Jurkat, Clone E6-1 (cell line): ENCODE data around the gene ZNF580.

Experiments used
- DNase-seq: peaks from one replicate; pipeline ENCODE4 v3.0.0-alpha.2; 2011; ENCODE audit warnings: low read depth, low spot score
- H3K4me3 ChIP-seq: 2 replicates; pipeline ENCODE4 v1.5.1; 2011; ENCODE audit warnings: mild to moderate bottlenecking, low read length, control low read depth, moderate library complexity

The ZNF580 gene

GRCh38 chr19:55683449-55684261, 42.9 kb downstream of the ZNF580 start:
- H3K4me3 ChIP-seq, result no peak overlapping the region
- DNase-seq, result no peak

GRCh38 chr19:55684946-55685681, 44.3 kb downstream of the ZNF580 start:
- H3K4me3 ChIP-seq, result no peak overlapping the region
- DNase-seq, result no peak

DNA sequence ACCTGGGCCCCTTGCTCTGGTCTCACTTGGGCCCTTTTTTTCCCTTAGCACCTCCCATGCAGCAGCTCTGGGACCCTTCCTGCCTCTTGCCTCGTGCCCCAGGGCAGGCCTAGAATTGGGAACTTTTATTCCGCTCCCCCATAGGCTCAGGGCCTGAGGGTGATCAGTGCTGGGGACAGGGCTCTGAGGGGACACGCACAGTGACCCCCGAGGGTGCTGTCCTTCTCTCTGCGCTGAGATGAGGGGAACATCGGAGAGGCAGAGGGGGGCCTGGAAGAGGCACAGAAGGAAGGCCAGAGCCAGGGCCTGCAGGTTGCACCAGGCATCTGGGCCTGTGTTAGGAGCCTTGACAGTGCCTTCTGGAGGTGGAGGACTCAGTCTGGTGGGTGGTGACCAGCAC, 45.0 kb downstream of the ZNF580 start:
- no peak for DNase-seq

DNA sequence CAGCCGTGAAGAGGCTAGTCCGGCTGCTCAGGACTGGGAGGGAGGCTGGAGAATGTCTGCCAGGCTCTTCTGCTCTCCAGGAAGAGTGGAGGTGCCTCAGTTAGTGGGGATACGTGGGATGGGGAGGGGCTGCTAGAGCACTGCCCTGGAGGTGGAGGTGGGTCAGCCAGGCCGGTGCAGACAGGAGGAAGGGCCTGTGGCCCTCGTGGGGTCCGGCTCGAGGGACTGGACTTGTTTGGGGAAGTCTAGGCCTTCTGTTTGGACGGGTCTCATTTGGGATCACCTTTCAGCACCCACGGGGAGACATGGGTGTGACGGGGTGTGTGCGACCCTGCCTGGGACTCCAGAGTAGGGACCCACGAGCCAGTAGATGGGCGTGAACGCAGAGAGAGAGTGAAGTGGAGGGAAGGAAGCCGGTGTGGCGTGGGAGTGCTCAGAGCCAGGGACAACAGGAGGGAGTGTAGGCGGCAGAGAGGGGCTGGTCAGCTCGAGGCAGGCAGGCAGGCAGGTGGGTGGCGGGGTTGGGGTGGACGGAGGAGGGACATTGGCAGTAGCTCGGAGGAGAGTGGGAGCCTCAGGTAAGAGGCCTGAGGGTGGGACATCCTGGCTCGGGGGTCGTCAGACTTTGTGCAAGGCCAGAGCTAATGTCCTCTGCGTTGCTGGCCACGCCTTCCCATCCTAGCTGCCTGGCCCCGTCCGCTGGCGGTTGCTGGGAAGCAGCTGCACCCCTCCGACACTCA, 45.7 kb downstream of the ZNF580 start:
- no peak for DNase-seq
- H3K4me3 ChIP-seq, result no peak overlapping the region

More for the DNA sequence above, 45.0 kb downstream of the ZNF580 start:
- no peak overlapping the region for H3K4me3 ChIP-seq

DNA sequence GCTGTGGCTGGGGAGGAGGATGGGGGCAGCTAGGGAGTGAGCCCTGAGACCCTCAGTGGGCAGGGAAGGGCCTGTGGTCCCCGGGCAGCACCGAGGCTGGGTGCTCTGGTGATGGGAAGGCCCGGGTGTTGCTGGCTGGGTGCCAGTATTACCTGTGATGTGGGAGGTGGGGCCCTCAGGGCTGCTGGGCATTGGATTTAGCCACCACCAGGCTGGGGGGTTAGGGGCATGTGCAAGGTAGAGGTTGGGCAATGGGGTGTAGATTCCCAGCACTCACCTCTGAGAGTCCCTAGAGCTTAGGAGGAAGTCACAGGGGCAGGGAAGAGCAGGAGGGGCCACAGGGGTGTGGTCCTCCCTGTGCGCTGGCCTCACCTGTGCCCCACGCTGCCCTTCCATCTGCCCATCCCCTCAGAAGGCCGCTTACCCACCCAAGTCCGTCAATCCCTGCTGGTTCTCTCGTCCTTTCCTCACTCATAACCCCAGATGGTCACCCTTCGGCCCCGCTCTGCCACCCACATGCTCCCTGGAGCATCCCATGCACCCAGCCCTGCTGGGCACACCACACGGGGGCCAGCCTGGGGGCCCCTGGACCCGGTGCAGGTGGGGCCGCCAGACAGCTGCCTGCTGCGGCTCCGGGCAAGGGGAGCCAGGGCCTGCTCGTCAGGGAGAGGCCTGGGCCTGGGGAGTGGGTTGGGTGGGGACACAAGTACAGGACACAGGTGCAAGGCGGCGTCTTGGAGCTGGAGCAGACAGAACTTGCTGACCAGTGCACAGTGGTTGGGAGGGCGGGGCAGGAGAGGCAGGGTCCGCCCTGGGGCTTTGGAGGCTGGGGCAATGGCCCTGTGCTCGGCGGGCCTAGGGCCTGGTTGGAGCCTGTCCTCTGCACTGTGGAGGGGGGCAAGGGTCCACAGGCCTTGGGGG, 46.7 kb downstream of the ZNF580 start:
- DNase-seq, result no peak
- no peak overlapping the region for H3K4me3 ChIP-seq

- DNase-seq, result no peak
- H3K4me3 ChIP-seq, result no peak overlapping the region
Measured at GRCh38 chr19:55688422-55689218, 47.8 kb downstream of the ZNF580 start.

DNA sequence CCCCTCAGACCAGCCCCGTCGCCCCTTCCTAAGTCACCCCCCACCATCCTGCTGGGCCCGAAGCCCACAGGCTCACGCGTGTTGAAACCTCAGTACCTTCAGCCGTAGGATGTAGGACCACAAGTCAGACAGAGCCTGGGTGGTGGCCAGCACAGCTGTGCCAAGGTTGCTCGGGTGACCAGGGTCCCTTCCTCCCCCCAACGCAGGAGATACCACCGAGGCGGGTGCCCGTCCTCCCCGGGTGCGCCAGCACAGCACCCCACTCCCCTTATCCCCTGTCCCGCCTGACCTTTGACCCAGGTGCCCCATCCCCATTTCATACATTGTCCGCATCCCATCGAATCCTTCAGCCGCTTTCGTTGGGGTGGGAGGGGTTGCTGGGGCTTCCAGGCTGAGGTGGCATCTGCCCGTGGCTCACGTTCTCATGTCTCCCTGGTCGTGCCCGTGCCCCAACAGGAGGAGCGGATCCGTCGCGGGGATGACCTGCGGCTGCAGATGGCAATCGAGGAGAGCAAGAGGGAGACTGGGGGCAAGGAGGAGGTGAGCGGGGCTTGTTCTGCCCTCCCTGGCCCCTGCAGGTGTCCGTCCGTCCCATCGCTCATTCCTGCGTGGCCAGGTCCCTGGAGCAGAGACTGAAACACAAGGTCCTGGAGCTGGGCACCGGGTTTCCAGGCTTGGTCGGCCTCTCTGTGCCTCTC, 48.8 kb downstream of the ZNF580 start:
- DNase-seq, result no peak

GRCh38 chr19:55690109-55690768, 49.4 kb downstream of the ZNF580 start:
- no peak overlapping the region for H3K4me3 ChIP-seq
- DNase-seq, result no peak

More for the DNA sequence above, 48.8 kb downstream of the ZNF580 start:
- no peak overlapping the region for H3K4me3 ChIP-seq

- DNase-seq, result no peak
Measured at GRCh38 chr19:55690769-55691545, 50.2 kb downstream of the ZNF580 start.

GRCh38 chr19:55691561-55692481, 51.0 kb downstream of the ZNF580 start:
- DNase-seq, result no peak
- H3K4me3 ChIP-seq, result no peak overlapping the region

More at GRCh38 chr19:55690769-55691545, 50.2 kb downstream of the ZNF580 start:
- H3K4me3 ChIP-seq, result no peak overlapping the region

- DNase-seq, result no peak
- H3K4me3 ChIP-seq, result no peak overlapping the region
Measured at GRCh38 chr19:55692681-55693081, 51.9 kb downstream of the ZNF580 start.
